IMR-90 (cell line): ENCODE results near the gene LRRC7. TPM values are rescaled to one million over a fixed set of nuclear protein-coding genes. Genes with fewer than 3 reads are reported as not detected.

Source experiments
- ATAC-seq: fragments of 200-7000 bp; cut with Tn5 transposase; 2 replicates; pipeline ENCODE4 v1.9.1; 2020; ENCODE audit warnings: low read depth, mild to moderate bottlenecking, moderate library complexity
- BruUV-seq: library from RNA; stranded (reverse); fragments of 400-500 nt; replicated peaks from 2 replicates; lab custom pipeline; 2021; lab: Mats Ljungman, UMichigan
- CTCF ChIA-PET: fragments of 300-600 bp; formaldehyde crosslinking; extraction: SDS; loops from one replicate; lab custom pipeline; 2021; ENCODE audit warnings: antibody characterized with exemption; lab: Yijun Ruan, JAX
- POLR2A ChIA-PET: fragments of 300-600 bp; sonication (Branson Sonifier 250); formaldehyde crosslinking; loops from one replicate; lab custom pipeline; 2022; ENCODE audit warnings: antibody characterized with exemption; ENCODE audit not compliant: unreplicated experiment; lab: Charles Lee
- DNase-seq: peaks from one replicate; pipeline ENCODE4 v3.0.0; 2013
- H2AFZ ChIP-seq: replicated peaks from 2 replicates; pipeline ENCODE3; 2013; ENCODE audit warnings: low read length, mild to moderate bottlenecking; ENCODE audit not compliant: poor library complexity
- H2AK5ac ChIP-seq: 2 replicates; pipeline ENCODE4 v1.6.1; 2013; ENCODE audit warnings: low read depth, low read length, inconsistent platforms
- H2AK9ac ChIP-seq: replicated peaks from 2 replicates; pipeline ENCODE3; 2013; ENCODE audit warnings: mild to moderate bottlenecking, low read depth, low read length, moderate library complexity; ENCODE audit not compliant: poor library complexity
- H2BK120ac ChIP-seq: 2 replicates; pipeline ENCODE4 v1.6.1; 2013; ENCODE audit warnings: low read depth, low read length, inconsistent platforms
- H2BK15ac ChIP-seq: 3 replicates; pipeline ENCODE4 v1.6.1; 2013; ENCODE audit warnings: low read depth, low read length, inconsistent platforms
- H2BK20ac ChIP-seq: 2 replicates; pipeline ENCODE4 v1.6.1; 2013; ENCODE audit warnings: low read depth, mild to moderate bottlenecking, inconsistent platforms, low read length, moderate library complexity
- H2BK5ac ChIP-seq: 2 replicates; pipeline ENCODE4 v1.6.1; 2013; ENCODE audit warnings: mild to moderate bottlenecking, low read depth, low read length, inconsistent platforms; ENCODE audit not compliant: poor library complexity, severe bottlenecking
- H3K14ac ChIP-seq: replicated peaks from 2 replicates; pipeline ENCODE4 v1.6.1; 2013; ENCODE audit warnings: low read depth, low read length, inconsistent platforms
- H3K18ac ChIP-seq: 2 replicates; pipeline ENCODE4 v1.6.1; 2013; ENCODE audit warnings: low read depth, low read length, control low read depth
- H3K23ac ChIP-seq: 2 replicates; pipeline ENCODE4 v1.6.1; 2013; ENCODE audit warnings: low read depth, low read length, inconsistent platforms
- H3K27ac ChIP-seq: 2 replicates; pipeline ENCODE4 v1.5.1; 2013; ENCODE audit warnings: mild to moderate bottlenecking, control low read depth, low read length; ENCODE audit not compliant: insufficient read depth
- H3K27me3 ChIP-seq: 2 replicates; pipeline ENCODE4 v1.6.1; 2013; ENCODE audit warnings: low read length; ENCODE audit not compliant: control insufficient read depth, insufficient read depth
- H3K36me3 ChIP-seq: 2 replicates; pipeline ENCODE4 v1.6.1; 2013; ENCODE audit warnings: low read length, mixed read lengths; ENCODE audit not compliant: control insufficient read depth, insufficient read depth
- H3K4ac ChIP-seq: 2 replicates; pipeline ENCODE4 v1.6.1; 2013; ENCODE audit warnings: low read depth, low read length, inconsistent platforms
- H3K4me1 ChIP-seq: 2 replicates; pipeline ENCODE4 v1.6.1; 2013; ENCODE audit warnings: low read length, mixed read lengths; ENCODE audit not compliant: control insufficient read depth, insufficient read depth
- H3K4me2 ChIP-seq: 2 replicates; pipeline ENCODE4 v1.6.1; 2013; ENCODE audit warnings: low read depth, mild to moderate bottlenecking, control low read depth, low read length, moderate library complexity
- H3K4me3 ChIP-seq: 2 replicates; pipeline ENCODE4 v1.5.1; 2013; ENCODE audit warnings: low read depth, mild to moderate bottlenecking, control low read depth, low read length, moderate library complexity; ENCODE audit not compliant: insufficient read depth
- H3K56ac ChIP-seq: 2 replicates; pipeline ENCODE4 v1.6.1; 2013; ENCODE audit warnings: low read length, inconsistent platforms; ENCODE audit not compliant: insufficient read depth; ENCODE audit errors: extremely low read depth
- H3K79me1 ChIP-seq, 2 experiments: 2 replicates each; pipeline ENCODE4 v1.6.1; 2013; ENCODE audit warnings: low read length in 2 of 2, inconsistent platforms in 1 of 2, low read depth in 1 of 2
- H3K9ac ChIP-seq: 2 replicates; pipeline ENCODE4 v1.6.1; 2013; ENCODE audit warnings: low read depth, low read length, control low read depth
- H3K9me1 ChIP-seq: 2 replicates; pipeline ENCODE4 v1.6.1; 2013; ENCODE audit warnings: low read length, inconsistent platforms; ENCODE audit not compliant: insufficient read depth
- H3K9me3 ChIP-seq: 2 replicates; pipeline ENCODE4 v1.6.1; 2013; ENCODE audit warnings: low read length; ENCODE audit not compliant: control insufficient read depth, insufficient read depth
- H4K20me1 ChIP-seq: 2 replicates; pipeline ENCODE4 v1.6.1; 2013; ENCODE audit warnings: low read length, inconsistent platforms; ENCODE audit not compliant: insufficient read depth
- H4K5ac ChIP-seq: 2 replicates; pipeline ENCODE4 v1.6.1; 2013; ENCODE audit warnings: mild to moderate bottlenecking, low read depth, low read length, control low read depth
- H4K8ac ChIP-seq, 2 experiments: 2 replicates each; pipeline ENCODE4 v1.6.1; 2013; ENCODE audit warnings: low read depth in 2 of 2, low read length in 2 of 2, control low read depth in 1 of 2, inconsistent platforms in 1 of 2
- H4K91ac ChIP-seq: 2 replicates; pipeline ENCODE4 v1.6.1; 2013; ENCODE audit warnings: low read depth, low read length, inconsistent platforms; ENCODE audit not compliant: insufficient read depth
- BHLHE40 ChIP-seq: fragments of 150-350 bp; IDR thresholded peaks from 2 replicates; pipeline ENCODE4 v1.6.1; 2016; ENCODE audit warnings: mild to moderate bottlenecking, low read depth, low read length
- CHD1 ChIP-seq: IDR thresholded peaks from 2 replicates; pipeline ENCODE4 v1.6.1; 2012; ENCODE audit warnings: low read depth, low read length, improper control_type of control experiment
- MAZ ChIP-seq: IDR thresholded peaks from 2 replicates; pipeline ENCODE4 v1.6.1; 2012; ENCODE audit warnings: low read depth, mild to moderate bottlenecking, low read length, improper control_type of control experiment, moderate library complexity, borderline replicate concordance
- MXI1 ChIP-seq: IDR thresholded peaks from 2 replicates; pipeline ENCODE4 v1.6.1; 2012; ENCODE audit warnings: low read depth, mild to moderate bottlenecking, low read length, moderate library complexity, borderline replicate concordance
- POLR2A ChIP-seq: IDR thresholded peaks from 2 replicates; pipeline ENCODE4 v1.6.1; 2012; ENCODE audit warnings: mild to moderate bottlenecking, low read depth, low read length
- RAD21 ChIP-seq: IDR thresholded peaks from 2 replicates; pipeline ENCODE4 v1.6.1; 2012; ENCODE audit warnings: low read length, improper control_type of control experiment
- RCOR1 ChIP-seq: IDR thresholded peaks from 2 replicates; pipeline ENCODE4 v1.6.1; 2012; ENCODE audit warnings: mild to moderate bottlenecking, low read length, improper control_type of control experiment; ENCODE audit not compliant: insufficient replicate concordance
- RFX5 ChIP-seq: IDR thresholded peaks from 2 replicates; pipeline ENCODE4 v1.8.0; 2012; ENCODE audit warnings: low read depth, mild to moderate bottlenecking, low read length, moderate library complexity
- WGBS, 2 experiments: methylation state at CpG; one replicate each; pipeline versions ENCODE4 v1.1.5 to v1.1.7; 2013; ENCODE audit warnings: missing lambda C conversion rate in 2 of 2; ENCODE audit not compliant: insufficient read length in 1 of 2; ENCODE audit errors: extremely low coverage in 2 of 2; 5-methylcytosine and 5-hydroxymethylcytosine counted together
- dilution Hi-C: fragments of 300-500 bp; cut with HindIII; formaldehyde crosslinking; loops from one replicate; pipeline ENCODE4 v1.14.3; 2018; ENCODE audit warnings: low sequenced_read_pairs; ENCODE audit not compliant: unreplicated experiment
- in situ Hi-C: fragments of 300-500 bp; cut with MboI; formaldehyde crosslinking; loops from 3 replicates; pipeline ENCODE4 v1.14.3; 2019; ENCODE audit warnings: low sequenced_read_pairs, inconsistent platforms, mixed read lengths
- intact Hi-C: fragments of 100-400 bp; cut with micrococcal nuclease; formaldehyde crosslinking; loops from 2 replicates; pipeline ENCODE4 v1.10.0; 2022
- polyA plus RNA-seq, 3 experiments: library from polyadenylated mRNA; depleted of rRNA; stranded (reverse); fragments of >200 nt; gene quantifications; 2 replicates each; pipeline ENCODE4 v1.2.3, GENCODE V29; 2012; ENCODE audit warnings: low replicate concordance in 1 of 3
- total RNA-seq: library from RNA; depleted of rRNA; stranded (reverse); fragments of >200 nt; gene quantifications from 2 replicates; pipeline ENCODE4 v1.2.3, GENCODE V29; 2012
- TF ChIP-seq, protein P1 (sequence below): fragments of 150-350 bp; IDR thresholded peaks from 2 replicates; pipeline ENCODE4 v1.6.1; 2017; ENCODE audit warnings: mild to moderate bottlenecking, antibody characterized with exemption, low read length, low read depth
- TF ChIP-seq, protein P2 (sequence below): conservative IDR thresholded peaks from 2 replicates; pipeline ENCODE4 v1.5.1; 2012; ENCODE audit warnings: mild to moderate bottlenecking, low read depth, low read length, improper control_type of control experiment

The LRRC7 gene
- total and polyA plus RNA-seq, 2 of the 4 experiments (the other 2 are of a cell fraction): under 0.01 to 0.02 TPM

DNA sequence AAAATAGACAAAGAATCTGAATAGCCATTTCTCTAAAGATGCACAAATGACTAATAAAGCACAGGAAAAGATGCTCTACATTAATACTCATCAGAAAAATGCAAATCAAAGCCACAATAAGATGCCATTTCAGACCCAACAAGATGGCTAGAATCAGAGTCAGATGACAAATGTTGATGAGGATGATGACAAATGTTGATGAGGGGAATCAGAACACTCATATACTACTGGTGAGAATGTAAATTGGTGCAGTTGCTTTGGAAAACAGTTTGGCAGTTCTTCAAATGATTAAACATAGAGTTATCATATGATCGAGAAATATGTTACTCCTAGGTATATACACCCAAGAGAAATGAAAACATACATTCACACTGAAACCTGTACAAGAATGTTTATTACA, 603.8 kb downstream of the LRRC7 start:
- Histone ChIP-seq H3K36me3 (peaks cover 3% of the 10 kb centered on the region; the same call in 1 of the 2 replicates), H3K4me1 (peaks cover 2% of the 10 kb centered on the region; the same call in 1 of the 2 replicates), H3K9me3 (no peaks in the 10 kb centered on the region), H3K9ac (no peak overlapping the region), H4K5ac (no peak overlapping the region), H4K91ac (no peak overlapping the region), H4K8ac (no peak overlapping the region), H3K4me2 (no peak overlapping the region), H2AK5ac (no peak overlapping the region), H2BK20ac (no peak overlapping the region), H3K18ac (no peak overlapping the region), H2BK5ac (no peak overlapping the region), H3K4me3 (no peak overlapping the region), H3K4ac (no peak overlapping the region), H2AK9ac (no peak overlapping the region), H3K27ac (no peak overlapping the region), H2AFZ (no peak overlapping the region), H3K14ac (no peak overlapping the region), H3K56ac (no peak overlapping the region), H3K79me1 (peaks cover 5 to 9% of the 10 kb centered on the region in 2 experiments; a peak in 3 of 4 replicates), H2BK120ac (no peak overlapping the region), H3K9me1 (0 out of 2 replicates have a peak, but pooled peaks cover 2% of the 10 kb centered on the region), H4K20me1 (no peaks in the 10 kb centered on the region), H3K27me3 (no peaks in the 10 kb centered on the region), H3K23ac (no peak overlapping the region), H2BK15ac (no peak overlapping the region)
- no CpG with 5 or more reads among the region's 1 CpG for WGBS, 2 experiments
- no TSS peak for BruUV-seq
- dilution Hi-C loops (no loop called here), in situ Hi-C loops (no loop called here), intact Hi-C loops (no loop called here)
- no peak for DNase-seq
- POLR2A ChIA-PET: no interaction called here
- no peak for ATAC-seq
- CTCF ChIA-PET: no interaction called here
- no peak for TF ChIP-seq RAD21
- no peak for TF ChIP-seq RCOR1
- TF ChIP-seq MAZ: no peak
- TF ChIP-seq POLR2A: no peak
- no peak for TF ChIP-seq MXI1
- TF ChIP-seq, protein P1, sequence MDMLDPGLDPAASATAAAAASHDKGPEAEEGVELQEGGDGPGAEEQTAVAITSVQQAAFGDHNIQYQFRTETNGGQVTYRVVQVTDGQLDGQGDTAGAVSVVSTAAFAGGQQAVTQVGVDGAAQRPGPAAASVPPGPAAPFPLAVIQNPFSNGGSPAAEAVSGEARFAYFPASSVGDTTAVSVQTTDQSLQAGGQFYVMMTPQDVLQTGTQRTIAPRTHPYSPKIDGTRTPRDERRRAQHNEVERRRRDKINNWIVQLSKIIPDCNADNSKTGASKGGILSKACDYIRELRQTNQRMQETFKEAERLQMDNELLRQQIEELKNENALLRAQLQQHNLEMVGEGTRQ: no peak
- no peak for TF ChIP-seq CHD1
- no peak for TF ChIP-seq BHLHE40
- TF ChIP-seq, protein P2, sequence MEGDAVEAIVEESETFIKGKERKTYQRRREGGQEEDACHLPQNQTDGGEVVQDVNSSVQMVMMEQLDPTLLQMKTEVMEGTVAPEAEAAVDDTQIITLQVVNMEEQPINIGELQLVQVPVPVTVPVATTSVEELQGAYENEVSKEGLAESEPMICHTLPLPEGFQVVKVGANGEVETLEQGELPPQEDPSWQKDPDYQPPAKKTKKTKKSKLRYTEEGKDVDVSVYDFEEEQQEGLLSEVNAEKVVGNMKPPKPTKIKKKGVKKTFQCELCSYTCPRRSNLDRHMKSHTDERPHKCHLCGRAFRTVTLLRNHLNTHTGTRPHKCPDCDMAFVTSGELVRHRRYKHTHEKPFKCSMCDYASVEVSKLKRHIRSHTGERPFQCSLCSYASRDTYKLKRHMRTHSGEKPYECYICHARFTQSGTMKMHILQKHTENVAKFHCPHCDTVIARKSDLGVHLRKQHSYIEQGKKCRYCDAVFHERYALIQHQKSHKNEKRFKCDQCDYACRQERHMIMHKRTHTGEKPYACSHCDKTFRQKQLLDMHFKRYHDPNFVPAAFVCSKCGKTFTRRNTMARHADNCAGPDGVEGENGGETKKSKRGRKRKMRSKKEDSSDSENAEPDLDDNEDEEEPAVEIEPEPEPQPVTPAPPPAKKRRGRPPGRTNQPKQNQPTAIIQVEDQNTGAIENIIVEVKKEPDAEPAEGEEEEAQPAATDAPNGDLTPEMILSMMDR: no peak
- TF ChIP-seq RFX5: no peak
